GM23338 (cell line): ENCODE measurements around the gene THSD8. TPM values are rescaled to one million over a fixed set of nuclear protein-coding genes. Genes with fewer than 3 reads are reported as not detected.

Source experiments
- ATAC-seq: fragments of 200-7000 bp; cut with Tn5 transposase; 3 replicates; pipeline ENCODE4 v1.9.1; 2020
- DNase-seq: peaks from one replicate; pipeline ENCODE4 v3.0.0-alpha.2; 2015; ENCODE audit warnings: low spot score
- H2AFZ ChIP-seq: fragments of 200-600 bp; sonication (generic); 2 replicates; pipeline ENCODE4 v1.8.0; 2016; ENCODE audit warnings: antibody characterized with exemption, mild to moderate bottlenecking, moderate library complexity
- H3F3A ChIP-seq: fragments of 200-600 bp; sonication (generic); replicated peaks from 2 replicates; pipeline ENCODE4 v1.8.0; 2017; ENCODE audit warnings: antibody characterized with exemption, mixed run types, low read depth
- H3K27ac ChIP-seq: fragments of 200-600 bp; sonication (generic); 2 replicates; pipeline ENCODE4 v1.6.1; 2016; ENCODE audit warnings: low read depth
- H3K27me3 ChIP-seq: fragments of 200-600 bp; sonication (generic); 2 replicates; pipeline ENCODE4 v1.8.0; 2016; ENCODE audit warnings: mild to moderate bottlenecking, mixed run types, moderate library complexity; ENCODE audit not compliant: insufficient read depth
- H3K36me3 ChIP-seq: fragments of 200-600 bp; sonication (generic); 2 replicates; pipeline ENCODE4 v1.8.0; 2016; ENCODE audit warnings: mild to moderate bottlenecking; ENCODE audit not compliant: insufficient read depth
- H3K4me1 ChIP-seq: fragments of 200-600 bp; sonication (generic); 2 replicates; pipeline ENCODE4 v1.8.0; 2016; ENCODE audit warnings: mild to moderate bottlenecking, moderate library complexity; ENCODE audit not compliant: insufficient read depth
- H3K4me2 ChIP-seq: fragments of 200-600 bp; sonication (generic); 2 replicates; pipeline ENCODE4 v1.7.1; 2017; ENCODE audit warnings: mixed run types
- H3K4me3 ChIP-seq: fragments of 200-600 bp; sonication (generic); 2 replicates; pipeline ENCODE4 v1.6.1; 2016; ENCODE audit warnings: mixed run types
- H3K79me2 ChIP-seq: fragments of 200-600 bp; sonication (generic); replicated peaks from 2 replicates; pipeline ENCODE4 v1.8.0; 2017; ENCODE audit warnings: mild to moderate bottlenecking; ENCODE audit not compliant: insufficient read depth
- H3K9me2 ChIP-seq: fragments of 200-600 bp; sonication (generic); 2 replicates; pipeline ENCODE4 v1.8.0; 2017; ENCODE audit not compliant: insufficient read depth
- H4K20me1 ChIP-seq: fragments of 200-600 bp; sonication (generic); replicated peaks from 2 replicates; pipeline ENCODE4 v1.8.0; 2017; ENCODE audit warnings: mild to moderate bottlenecking; ENCODE audit not compliant: insufficient read depth
- H3K27ac Mint-ChIP-seq: 2 replicates; pipeline ENCODE4 v1.8.0; 2020; ENCODE audit warnings: inconsistent platforms, mild to moderate bottlenecking, moderate library complexity, mixed read lengths
- H3K27me3 Mint-ChIP-seq: 3 replicates; pipeline ENCODE4 v1.8.0; 2022; ENCODE audit warnings: low read depth, mild to moderate bottlenecking, moderate library complexity, mixed read lengths, inconsistent platforms; ENCODE audit not compliant: insufficient read depth, poor library complexity
- H3K36me3 Mint-ChIP-seq: 3 replicates; pipeline ENCODE4 v1.8.0; 2021; ENCODE audit warnings: low read depth, mild to moderate bottlenecking, inconsistent platforms, moderate library complexity, mixed read lengths
- H3K4me1 Mint-ChIP-seq: 3 replicates; pipeline ENCODE4 v1.8.0; 2020; ENCODE audit warnings: mild to moderate bottlenecking, inconsistent platforms, mixed read lengths
- H3K4me3 Mint-ChIP-seq: 3 replicates; pipeline ENCODE4 v1.8.0; 2021; ENCODE audit warnings: moderate library complexity, mild to moderate bottlenecking, inconsistent platforms, mixed read lengths
- H3K9me3 Mint-ChIP-seq: 3 replicates; pipeline ENCODE4 v1.8.0; 2020; ENCODE audit warnings: moderate library complexity, mild to moderate bottlenecking, inconsistent platforms, mixed read lengths
- CREB1 ChIP-seq: fragments of 250-450 bp; sonication (Bioruptor Pico); IDR thresholded peaks from 2 replicates; pipeline ENCODE4 v1.5.0; 2020; ENCODE audit warnings: low read depth, mild to moderate bottlenecking, moderate library complexity
- EZH2 ChIP-seq: fragments of 200-600 bp; sonication (generic); IDR thresholded peaks from one replicate; pipeline ENCODE4 v1.8.0; 2017; ENCODE audit warnings: antibody characterized with exemption, mild to moderate bottlenecking, low read depth; ENCODE audit not compliant: unreplicated experiment
- EZH2phosphoT487 ChIP-seq: fragments of 200-600 bp; sonication (generic); IDR thresholded peaks from one replicate; pipeline ENCODE4 v1.8.1; 2018; ENCODE audit warnings: antibody characterized with exemption; ENCODE audit not compliant: unreplicated experiment
- JUNB ChIP-seq: IDR thresholded peaks from one replicate; pipeline ENCODE4 v1.6.1; 2016; ENCODE audit warnings: antibody characterized with exemption; ENCODE audit not compliant: unreplicated experiment
- NANOG ChIP-seq: IDR thresholded peaks from 2 replicates; pipeline ENCODE4 v1.6.1; 2016; ENCODE audit warnings: antibody characterized with exemption, borderline replicate concordance
- POLR2AphosphoS5 ChIP-seq: IDR thresholded peaks from 2 replicates; pipeline ENCODE4 v1.6.1; 2016; ENCODE audit warnings: antibody characterized with exemption, low read depth
- REST ChIP-seq: IDR thresholded peaks from one replicate; pipeline ENCODE4 v1.6.1; 2018; ENCODE audit warnings: antibody characterized with exemption; ENCODE audit not compliant: unreplicated experiment
- STAT1 ChIP-seq: IDR thresholded peaks from one replicate; pipeline ENCODE4 v1.6.1; 2016; ENCODE audit warnings: antibody characterized with exemption; ENCODE audit not compliant: unreplicated experiment
- ZNF114 ChIP-seq: fragments of 250-450 bp; sonication (Bioruptor Pico); IDR thresholded peaks from 2 replicates; pipeline ENCODE4 v1.5.0; 2020; ENCODE audit warnings: mild to moderate bottlenecking, moderate library complexity
- ZNF331 ChIP-seq: fragments of 250-450 bp; sonication (Bioruptor Pico); IDR thresholded peaks from 2 replicates; pipeline ENCODE4 v1.5.0; 2020; ENCODE audit warnings: low read depth, mild to moderate bottlenecking, moderate library complexity
- polyA plus RNA-seq: library from polyadenylated mRNA; unstranded; fragments of >200 nt; fragmentation: Nextera tagmentation; extraction: Ambion mirVana; gene quantifications from 2 replicates; pipeline ENCODE4 v1.2.1, GENCODE V29; 2016
- total RNA-seq: library from RNA; depleted of rRNA; stranded (reverse); fragments of >200 nt; shearing (Covaris generic); gene quantifications from 2 replicates; pipeline ENCODE4 v1.2.3, GENCODE V29; 2014
- TF ChIP-seq, protein P1 (sequence below): fragments of 250-450 bp; sonication (Bioruptor Pico); IDR thresholded peaks from 2 replicates; pipeline ENCODE4 v1.5.0; 2020; ENCODE audit warnings: mild to moderate bottlenecking, moderate library complexity
- TF ChIP-seq, protein P2 (sequence below): IDR thresholded peaks from 2 replicates; pipeline ENCODE4 v1.6.1; 2016; ENCODE audit warnings: antibody characterized with exemption
- TF ChIP-seq, protein P3 (sequence below), 2 experiments: fragments of 200-600 bp in 1 of 2; sonication (generic) in 1 of 2; conservative IDR thresholded peaks; 2 replicates each; pipeline versions ENCODE4 v1.5.1 to v1.6.1; 2016 to 2017; ENCODE audit warnings: antibody characterized with exemption in 2 of 2, low read depth in 2 of 2, mild to moderate bottlenecking in 2 of 2, moderate library complexity in 1 of 2

Gene THSD8
- total and polyA plus RNA-seq, 2 experiments from 2014 or later = 0.38 to 38.5 TPM

DNA sequence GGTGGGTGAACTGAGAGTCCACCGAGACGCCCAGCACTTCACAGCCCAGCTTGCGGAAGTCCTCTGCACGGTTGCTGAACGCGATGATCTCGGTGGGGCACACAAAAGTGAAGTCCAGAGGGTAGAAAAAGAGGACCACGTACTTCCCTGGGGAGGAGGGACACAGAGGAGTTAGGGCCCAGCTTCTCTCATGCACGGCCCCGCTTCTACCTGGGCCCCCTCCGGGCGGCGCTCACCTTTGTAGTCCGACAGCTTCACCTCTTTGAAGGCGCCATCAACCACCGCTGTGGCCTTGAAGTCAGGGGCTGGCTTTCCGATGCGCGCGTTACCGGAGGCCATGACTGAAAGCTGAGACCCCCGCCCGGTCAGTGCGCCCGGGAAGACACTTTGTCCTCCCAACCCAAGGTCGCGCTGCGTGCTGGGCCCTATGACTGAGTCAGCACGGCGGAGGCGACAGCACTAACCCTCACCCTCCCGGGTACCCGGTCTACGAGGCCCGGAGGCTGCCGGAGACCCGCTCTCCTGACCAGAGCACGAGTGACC is 875 bp upstream of the THSD8 start:
- Histone ChIP-seq H3K27me3 (peaks cover 10% of the 10 kb centered on the region), H2AFZ (peak overlapping the region; percentile 97), H3K4me3 (peak overlapping the region; percentile 99), H3K36me3 (peaks cover 9% of the 10 kb centered on the region; the same call in 1 of the 2 replicates), H3F3A (peaks cover 22% of the 10 kb centered on the region), H3K79me2 (peaks cover 13% of the 10 kb centered on the region), H3K4me2 (peak overlapping the region; percentile 97), H3K9me2 (no peaks in the 10 kb centered on the region), H4K20me1 (no peaks in the 10 kb centered on the region), H3K27ac (no peak overlapping the region), H3K4me1 (peaks cover 14% of the 10 kb centered on the region)
- Mint-ChIP-seq H3K27ac (no peak overlapping the region), H3K36me3 (peaks cover 46% of the 10 kb centered on the region), H3K9me3 (no peaks in the 10 kb centered on the region), H3K4me3 (peak overlapping the region; percentile 93), H3K27me3 (peaks cover 4% of the 10 kb centered on the region), H3K4me1 (peaks cover 21% of the 10 kb centered on the region)
- TF ChIP-seq ZNF331 (CRISPR knock-in tag) (no peak), EZH2phosphoT487 (no peak), REST (no peak), EZH2 (no peak), STAT1 (no peak), POLR2AphosphoS5 (no peak), CREB1 (CRISPR knock-in tag) (no peak), ZNF114 (CRISPR knock-in tag) (no peak), JUNB (no peak), NANOG (no peak)
- TF ChIP-seq, protein P1, sequence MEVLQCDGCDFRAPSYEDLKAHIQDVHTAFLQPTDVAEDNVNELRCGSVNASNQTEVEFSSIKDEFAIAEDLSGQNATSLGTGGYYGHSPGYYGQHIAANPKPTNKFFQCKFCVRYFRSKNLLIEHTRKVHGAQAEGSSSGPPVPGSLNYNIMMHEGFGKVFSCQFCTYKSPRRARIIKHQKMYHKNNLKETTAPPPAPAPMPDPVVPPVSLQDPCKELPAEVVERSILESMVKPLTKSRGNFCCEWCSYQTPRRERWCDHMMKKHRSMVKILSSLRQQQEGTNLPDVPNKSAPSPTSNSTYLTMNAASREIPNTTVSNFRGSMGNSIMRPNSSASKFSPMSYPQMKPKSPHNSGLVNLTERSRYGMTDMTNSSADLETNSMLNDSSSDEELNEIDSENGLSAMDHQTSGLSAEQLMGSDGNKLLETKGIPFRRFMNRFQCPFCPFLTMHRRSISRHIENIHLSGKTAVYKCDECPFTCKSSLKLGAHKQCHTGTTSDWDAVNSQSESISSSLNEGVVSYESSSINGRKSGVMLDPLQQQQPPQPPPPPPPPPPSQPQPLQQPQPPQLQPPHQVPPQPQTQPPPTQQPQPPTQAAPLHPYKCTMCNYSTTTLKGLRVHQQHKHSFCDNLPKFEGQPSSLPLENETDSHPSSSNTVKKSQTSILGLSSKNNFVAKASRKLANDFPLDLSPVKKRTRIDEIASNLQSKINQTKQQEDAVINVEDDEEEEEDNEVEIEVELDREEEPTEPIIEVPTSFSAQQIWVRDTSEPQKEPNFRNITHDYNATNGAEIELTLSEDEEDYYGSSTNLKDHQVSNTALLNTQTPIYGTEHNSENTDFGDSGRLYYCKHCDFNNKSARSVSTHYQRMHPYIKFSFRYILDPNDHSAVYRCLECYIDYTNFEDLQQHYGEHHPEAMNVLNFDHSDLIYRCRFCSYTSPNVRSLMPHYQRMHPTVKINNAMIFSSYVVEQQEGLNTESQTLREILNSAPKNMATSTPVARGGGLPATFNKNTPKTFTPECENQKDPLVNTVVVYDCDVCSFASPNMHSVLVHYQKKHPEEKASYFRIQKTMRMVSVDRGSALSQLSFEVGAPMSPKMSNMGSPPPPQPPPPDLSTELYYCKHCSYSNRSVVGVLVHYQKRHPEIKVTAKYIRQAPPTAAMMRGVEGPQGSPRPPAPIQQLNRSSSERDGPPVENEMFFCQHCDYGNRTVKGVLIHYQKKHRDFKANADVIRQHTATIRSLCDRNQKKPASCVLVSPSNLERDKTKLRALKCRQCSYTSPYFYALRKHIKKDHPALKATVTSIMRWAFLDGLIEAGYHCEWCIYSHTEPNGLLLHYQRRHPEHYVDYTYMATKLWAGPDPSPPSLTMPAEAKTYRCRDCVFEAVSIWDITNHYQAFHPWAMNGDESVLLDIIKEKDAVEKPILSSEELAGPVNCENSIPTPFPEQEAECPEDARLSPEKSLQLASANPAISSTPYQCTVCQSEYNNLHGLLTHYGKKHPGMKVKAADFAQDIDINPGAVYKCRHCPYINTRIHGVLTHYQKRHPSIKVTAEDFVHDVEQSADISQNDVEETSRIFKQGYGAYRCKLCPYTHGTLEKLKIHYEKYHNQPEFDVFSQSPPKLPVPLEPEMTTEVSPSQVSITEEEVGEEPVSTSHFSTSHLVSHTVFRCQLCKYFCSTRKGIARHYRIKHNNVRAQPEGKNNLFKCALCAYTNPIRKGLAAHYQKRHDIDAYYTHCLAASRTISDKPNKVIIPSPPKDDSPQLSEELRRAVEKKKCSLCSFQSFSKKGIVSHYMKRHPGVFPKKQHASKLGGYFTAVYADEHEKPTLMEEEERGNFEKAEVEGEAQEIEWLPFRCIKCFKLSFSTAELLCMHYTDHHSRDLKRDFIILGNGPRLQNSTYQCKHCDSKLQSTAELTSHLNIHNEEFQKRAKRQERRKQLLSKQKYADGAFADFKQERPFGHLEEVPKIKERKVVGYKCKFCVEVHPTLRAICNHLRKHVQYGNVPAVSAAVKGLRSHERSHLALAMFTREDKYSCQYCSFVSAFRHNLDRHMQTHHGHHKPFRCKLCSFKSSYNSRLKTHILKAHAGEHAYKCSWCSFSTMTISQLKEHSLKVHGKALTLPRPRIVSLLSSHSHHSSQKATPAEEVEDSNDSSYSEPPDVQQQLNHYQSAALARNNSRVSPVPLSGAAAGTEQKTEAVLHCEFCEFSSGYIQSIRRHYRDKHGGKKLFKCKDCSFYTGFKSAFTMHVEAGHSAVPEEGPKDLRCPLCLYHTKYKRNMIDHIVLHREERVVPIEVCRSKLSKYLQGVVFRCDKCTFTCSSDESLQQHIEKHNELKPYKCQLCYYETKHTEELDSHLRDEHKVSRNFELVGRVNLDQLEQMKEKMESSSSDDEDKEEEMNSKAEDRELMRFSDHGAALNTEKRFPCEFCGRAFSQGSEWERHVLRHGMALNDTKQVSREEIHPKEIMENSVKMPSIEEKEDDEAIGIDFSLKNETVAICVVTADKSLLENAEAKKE = no peak
- TF ChIP-seq, protein P2, sequence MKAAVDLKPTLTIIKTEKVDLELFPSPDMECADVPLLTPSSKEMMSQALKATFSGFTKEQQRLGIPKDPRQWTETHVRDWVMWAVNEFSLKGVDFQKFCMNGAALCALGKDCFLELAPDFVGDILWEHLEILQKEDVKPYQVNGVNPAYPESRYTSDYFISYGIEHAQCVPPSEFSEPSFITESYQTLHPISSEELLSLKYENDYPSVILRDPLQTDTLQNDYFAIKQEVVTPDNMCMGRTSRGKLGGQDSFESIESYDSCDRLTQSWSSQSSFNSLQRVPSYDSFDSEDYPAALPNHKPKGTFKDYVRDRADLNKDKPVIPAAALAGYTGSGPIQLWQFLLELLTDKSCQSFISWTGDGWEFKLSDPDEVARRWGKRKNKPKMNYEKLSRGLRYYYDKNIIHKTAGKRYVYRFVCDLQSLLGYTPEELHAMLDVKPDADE = no peak
- TF ChIP-seq, protein P3, sequence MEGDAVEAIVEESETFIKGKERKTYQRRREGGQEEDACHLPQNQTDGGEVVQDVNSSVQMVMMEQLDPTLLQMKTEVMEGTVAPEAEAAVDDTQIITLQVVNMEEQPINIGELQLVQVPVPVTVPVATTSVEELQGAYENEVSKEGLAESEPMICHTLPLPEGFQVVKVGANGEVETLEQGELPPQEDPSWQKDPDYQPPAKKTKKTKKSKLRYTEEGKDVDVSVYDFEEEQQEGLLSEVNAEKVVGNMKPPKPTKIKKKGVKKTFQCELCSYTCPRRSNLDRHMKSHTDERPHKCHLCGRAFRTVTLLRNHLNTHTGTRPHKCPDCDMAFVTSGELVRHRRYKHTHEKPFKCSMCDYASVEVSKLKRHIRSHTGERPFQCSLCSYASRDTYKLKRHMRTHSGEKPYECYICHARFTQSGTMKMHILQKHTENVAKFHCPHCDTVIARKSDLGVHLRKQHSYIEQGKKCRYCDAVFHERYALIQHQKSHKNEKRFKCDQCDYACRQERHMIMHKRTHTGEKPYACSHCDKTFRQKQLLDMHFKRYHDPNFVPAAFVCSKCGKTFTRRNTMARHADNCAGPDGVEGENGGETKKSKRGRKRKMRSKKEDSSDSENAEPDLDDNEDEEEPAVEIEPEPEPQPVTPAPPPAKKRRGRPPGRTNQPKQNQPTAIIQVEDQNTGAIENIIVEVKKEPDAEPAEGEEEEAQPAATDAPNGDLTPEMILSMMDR (conservative IDR thresholded peaks at IDR 0.05; ENCODE audit: low read depth in 2 of 2) = no peak
- peak; percentile 69 for DNase-seq
- ATAC-seq = peak; percentile 15
